Fibroblast of lung (primary cell): Measurements from ENCODE around the gene LYVE1. TPM values are rescaled to one million over a fixed set of nuclear protein-coding genes. Genes with fewer than 3 reads are reported as not detected.
A peak's percentile ranks its signal among the peaks of the same experiment; 100 is the strongest.

Experiments
- DNase-seq, 2 donors: peaks; one replicate each; pipeline versions ENCODE4 v3.0.0 to v3.0.0-alpha.2; 2010; ENCODE audit warnings: low read depth in 2 of 2
- H2AFZ ChIP-seq: 2 replicates; pipeline ENCODE4 v1.5.1; 2012; ENCODE audit warnings: low read length, control low read depth, inconsistent platforms
- H3K27ac ChIP-seq: 2 replicates; pipeline ENCODE4 v1.5.1; 2011; ENCODE audit warnings: low read length, control low read depth; ENCODE audit not compliant: insufficient read depth
- H3K27me3 ChIP-seq: 2 replicates; pipeline ENCODE4 v1.5.1; 2011; ENCODE audit warnings: mild to moderate bottlenecking, low read length; ENCODE audit not compliant: control insufficient read depth, insufficient read depth
- H3K36me3 ChIP-seq: 2 replicates; pipeline ENCODE4 v1.5.1; 2011; ENCODE audit warnings: low read length; ENCODE audit not compliant: control insufficient read depth, insufficient read depth
- H3K4me1 ChIP-seq: 2 replicates; pipeline ENCODE4 v1.5.1; 2011; ENCODE audit warnings: low read length; ENCODE audit not compliant: control insufficient read depth, insufficient read depth; ENCODE audit errors: extremely low read depth
- H3K4me2 ChIP-seq: 2 replicates; pipeline ENCODE4 v1.5.1; 2011; ENCODE audit warnings: low read length, control low read depth; ENCODE audit not compliant: insufficient read depth; ENCODE audit errors: extremely low read depth
- H3K4me3 ChIP-seq, 4 experiments: fragments of 200-600 bp in 1 of 4; sonication (generic) in 1 of 4; replicated peaks in 1 of 4; 2 replicates each; pipeline ENCODE4 v1.5.1; 2011 to 2016; ENCODE audit warnings: low read length in 4 of 4, low read depth in 3 of 4, mild to moderate bottlenecking in 3 of 4, control low read depth in 2 of 4, inconsistent platforms in 1 of 4, mixed read lengths in 1 of 4; ENCODE audit not compliant: insufficient read depth in 1 of 4; ENCODE audit errors: control extremely low read depth in 1 of 4
- H3K79me2 ChIP-seq: 2 replicates; pipeline ENCODE4 v1.5.1; 2012; ENCODE audit warnings: mild to moderate bottlenecking, low read length, inconsistent platforms; ENCODE audit not compliant: control insufficient read depth, insufficient read depth
- H3K9ac ChIP-seq: 2 replicates; pipeline ENCODE4 v1.5.1; 2011; ENCODE audit warnings: mild to moderate bottlenecking, low read length, control low read depth; ENCODE audit not compliant: insufficient read depth
- H3K9me3 ChIP-seq: 2 replicates; pipeline ENCODE4 v1.5.1; 2012; ENCODE audit warnings: low read depth, low read length; ENCODE audit not compliant: control insufficient read depth, insufficient read depth
- H4K20me1 ChIP-seq: 2 replicates; pipeline ENCODE4 v1.5.1; 2011; ENCODE audit warnings: low read length; ENCODE audit not compliant: control insufficient read depth, insufficient read depth; ENCODE audit errors: extremely low read depth
- CTCF ChIP-seq, 2 donors: IDR thresholded peaks in 1 of 2; conservative IDR thresholded peaks in 1 of 2; 1 replicate in 1 of 2; 2 replicates in 1 of 2; pipeline ENCODE4 v1.5.1; 2011 to 2012; ENCODE audit warnings: low read length in 2 of 2, control low read depth in 1 of 2, inconsistent platforms in 1 of 2, low read depth in 1 of 2, mild to moderate bottlenecking in 1 of 2
- EZH2 ChIP-seq: IDR thresholded peaks from 2 replicates; pipeline ENCODE4 v1.5.1; 2012; ENCODE audit warnings: low read length, control low read depth, mild to moderate bottlenecking; ENCODE audit errors: missing control alignments
- polyA plus RNA-seq, 2 donors: library from polyadenylated mRNA; depleted of rRNA in 1 of 2; stranded (reverse) in 1 of 2; unstranded in 1 of 2; fragments of >200 nt; gene quantifications; 2 replicates each; pipeline ENCODE4 v1.2.1, GENCODE V29; 2011 to 2012; ENCODE audit warnings: missing spikeins in 1 of 2
- total RNA-seq: library from RNA; depleted of rRNA; stranded (reverse); fragments of >200 nt; gene quantifications from 2 replicates; pipeline ENCODE4 v1.2.1, GENCODE V29; 2014

LYVE1 gene
- total and polyA plus RNA-seq, 2 donors (not counting 1 experiment from before 2014, with no cell fraction given): 0.08 to 0.17 TPM

- Histone ChIP-seq H3K9me3 (no peaks in the 10 kb centered on the region), H3K27ac (no peak overlapping the region), H3K27me3 (no peaks in the 10 kb centered on the region), H4K20me1 (no peaks in the 10 kb centered on the region), H3K79me2 (no peaks in the 10 kb centered on the region), H3K4me2 (no peak overlapping the region), H2AFZ (no peak overlapping the region), H3K4me3 (no peak overlapping the region), H3K9ac (no peak overlapping the region), H3K36me3 (peaks cover 5% of the 10 kb centered on the region), H3K4me1 (peaks cover 13% of the 10 kb centered on the region)
- no peak for TF ChIP-seq CTCF (conservative IDR thresholded peaks at IDR 0.05 in 1 of 2, IDR thresholded peaks at IDR 0.05 in 1 of 2; ENCODE audit: low read depth in 1 of 2, low read length in 2 of 2)
- TF ChIP-seq EZH2: no peak
- peak in 1 of 2 donors; percentile 41 for DNase-seq
These were observed 21.9 kb upstream of the LYVE1 start for GRCh38 chr11:10590218-10590915.

GRCh38 chr11:10588904-10589303, 20.4 kb upstream of the LYVE1 start:
- H3K79me2 ChIP-seq: no peaks in the 10 kb centered on the region
- no peak overlapping the region for H3K4me3 ChIP-seq
- no peak for DNase-seq
- no peaks in the 10 kb centered on the region for H4K20me1 ChIP-seq
- peaks cover 5% of the 10 kb centered on the region for H3K36me3 ChIP-seq
- no peak overlapping the region for H3K9ac ChIP-seq
- H3K9me3 ChIP-seq: no peaks in the 10 kb centered on the region
- no peak overlapping the region for H3K4me2 ChIP-seq
- H3K4me1 ChIP-seq: peaks cover 13% of the 10 kb centered on the region
- TF ChIP-seq CTCF (conservative IDR thresholded peaks at IDR 0.05 in 1 of 2, IDR thresholded peaks at IDR 0.05 in 1 of 2; ENCODE audit: low read depth in 1 of 2, low read length in 2 of 2) (no peak), EZH2 (no peak)
- H3K27me3 ChIP-seq: no peaks in the 10 kb centered on the region
- H2AFZ ChIP-seq: no peak overlapping the region
- no peak overlapping the region for H3K27ac ChIP-seq

GRCh38 chr11:10587995-10588394, 19.5 kb upstream of the LYVE1 start:
- peaks cover 13% of the 10 kb centered on the region for H3K4me1 ChIP-seq
- no peak for TF ChIP-seq CTCF (conservative IDR thresholded peaks at IDR 0.05 in 1 of 2, IDR thresholded peaks at IDR 0.05 in 1 of 2; ENCODE audit: low read depth in 1 of 2, low read length in 2 of 2)
- no peak for TF ChIP-seq EZH2
- H4K20me1 ChIP-seq: no peaks in the 10 kb centered on the region

More at GRCh38 chr11:10587995-10588394, 19.5 kb upstream of the LYVE1 start:
- H3K27ac ChIP-seq: no peak overlapping the region
- no peak overlapping the region for H3K9ac ChIP-seq
- peaks cover 5% of the 10 kb centered on the region for H3K36me3 ChIP-seq
- H2AFZ ChIP-seq: no peak overlapping the region
- DNase-seq: no peak
- H3K79me2 ChIP-seq: no peaks in the 10 kb centered on the region
- H3K9me3 ChIP-seq: no peaks in the 10 kb centered on the region
- H3K4me3 ChIP-seq: no peak overlapping the region
- no peaks in the 10 kb centered on the region for H3K27me3 ChIP-seq
- H3K4me2 ChIP-seq: no peak overlapping the region
